H1 (cell line): ENCODE data around the gene ACBD4. TPM values are rescaled to one million over a fixed set of nuclear protein-coding genes. Genes with fewer than 3 reads are reported as not detected.

Experiments
- CTCF ChIA-PET: fragments of 300-600 bp; sonication (Branson Sonifier 250); formaldehyde crosslinking; loops from one replicate; lab custom pipeline; 2021; ENCODE audit not compliant: partially characterized antibody; lab: Charles Lee
- POLR2A ChIA-PET: fragments of 300-600 bp; sonication (Branson Sonifier 250); formaldehyde crosslinking; loops from one replicate; lab custom pipeline; 2021; ENCODE audit warnings: inconsistent platforms; ENCODE audit not compliant: partially characterized antibody; lab: Charles Lee
- DNase-seq, 2 experiments: peaks; one replicate each; pipeline versions ENCODE4 v3.0.0 to v3.0.0-alpha.2; 2010 to 2022; ENCODE audit warnings: low spot score in 2 of 2, low read depth in 1 of 2, mixed read lengths in 1 of 2
- FAIRE-seq: peaks from 2 replicates; lab custom pipeline; 2011; peaks lifted over from hg19 to GRCh38; lab: Jason Lieb, UNC
- H2AFZ ChIP-seq: 2 replicates; pipeline ENCODE4 v1.8.1; 2012; ENCODE audit warnings: low read length, inconsistent platforms
- H2AK5ac ChIP-seq: 2 replicates; pipeline ENCODE4 v1.6.1; 2013; ENCODE audit warnings: low read depth, low read length
- H2BK120ac ChIP-seq: replicated peaks from 2 replicates; pipeline ENCODE3; 2013; ENCODE audit warnings: low read depth, low read length, inconsistent platforms
- H2BK12ac ChIP-seq: 2 replicates; pipeline ENCODE4 v1.6.1; 2013; ENCODE audit warnings: low read depth, low read length
- H2BK15ac ChIP-seq: 2 replicates; pipeline ENCODE4 v1.6.1; 2013; ENCODE audit warnings: low read length
- H2BK20ac ChIP-seq: 2 replicates; pipeline ENCODE4 v1.6.1; 2013; ENCODE audit warnings: low read length
- H2BK5ac ChIP-seq: 2 replicates; pipeline ENCODE4 v1.6.1; 2013; ENCODE audit warnings: low read depth, low read length
- H3K14ac ChIP-seq: 2 replicates; pipeline ENCODE4 v1.6.1; 2013; ENCODE audit warnings: inconsistent platforms; ENCODE audit not compliant: insufficient read length
- H3K18ac ChIP-seq: 2 replicates; pipeline ENCODE4 v1.6.1; 2013; ENCODE audit warnings: low read length; ENCODE audit errors: extremely low read depth
- H3K23ac ChIP-seq: 2 replicates; pipeline ENCODE4 v1.6.1; 2013; ENCODE audit warnings: inconsistent platforms; ENCODE audit not compliant: insufficient read length
- H3K23me2 ChIP-seq: 2 replicates; pipeline ENCODE4 v1.6.1; 2013; ENCODE audit warnings: low read depth, low read length
- H3K27ac ChIP-seq: 2 replicates; pipeline ENCODE4 v1.6.1; 2011; ENCODE audit warnings: low read depth, low read length, inconsistent platforms
- H3K27me3 ChIP-seq, 4 experiments: replicated peaks in 1 of 4; 1 replicate in 1 of 4; 2 replicates in 3 of 4; pipeline versions ENCODE4 v1.6.1 to v1.8.1; 2011 to 2013; ENCODE audit warnings: low read length in 3 of 4, mild to moderate bottlenecking in 3 of 4, inconsistent platforms in 2 of 4, mixed read lengths in 2 of 4, moderate library complexity in 1 of 4; ENCODE audit not compliant: control insufficient read depth in 3 of 4, insufficient read depth in 3 of 4; ENCODE audit errors: extremely low read depth in 1 of 4
- H3K36me3 ChIP-seq, 4 experiments: 2 replicates each; pipeline versions ENCODE4 v1.6.1 to v1.8.1; 2011 to 2013; ENCODE audit warnings: mild to moderate bottlenecking in 4 of 4, low read length in 3 of 4, moderate library complexity in 2 of 4, control low read depth in 1 of 4, inconsistent platforms in 1 of 4; ENCODE audit not compliant: insufficient read depth in 4 of 4, control insufficient read depth in 2 of 4
- H3K4ac ChIP-seq: replicated peaks from 2 replicates; pipeline ENCODE3; 2013; ENCODE audit warnings: low read length, low read depth, mixed read lengths, inconsistent platforms; ENCODE audit not compliant: insufficient read length
- H3K4me1 ChIP-seq, 4 experiments: replicated peaks in 1 of 4; 1 replicate in 1 of 4; 2 replicates in 3 of 4; pipeline versions ENCODE4 v1.6.1 to v1.8.1; 2011 to 2013; ENCODE audit warnings: low read length in 3 of 4, inconsistent platforms in 2 of 4, mixed read lengths in 1 of 4; ENCODE audit not compliant: insufficient read depth in 4 of 4, control insufficient read depth in 3 of 4
- H3K4me2 ChIP-seq, 2 experiments: 2 replicates each; pipeline versions ENCODE4 v1.6.1 to v1.8.1; 2011 to 2013; ENCODE audit warnings: low read depth in 2 of 2, low read length in 2 of 2, control low read depth in 1 of 2, inconsistent platforms in 1 of 2, mild to moderate bottlenecking in 1 of 2; ENCODE audit not compliant: insufficient read depth in 1 of 2
- H3K4me3 ChIP-seq, 4 experiments: fragments of 200-600, 300-600 bp in 1 of 4; sonication (generic), shearing (Covaris generic), sonication (Bioruptor Twin) in 1 of 4; 2 replicates each; pipeline versions ENCODE4 v1.5.1 to v1.8.1; 2011 to 2016; ENCODE audit warnings: low read length in 4 of 4, low read depth in 3 of 4, control low read depth in 2 of 4, inconsistent platforms in 2 of 4, mild to moderate bottlenecking in 2 of 4, mixed read lengths in 1 of 4, moderate library complexity in 1 of 4; ENCODE audit not compliant: insufficient read depth in 2 of 4; ENCODE audit errors: extremely low read depth in 1 of 4
- H3K56ac ChIP-seq: replicated peaks from 2 replicates; pipeline ENCODE3; 2013; ENCODE audit warnings: low read depth, mild to moderate bottlenecking, mixed read lengths, low read length, inconsistent platforms; ENCODE audit not compliant: insufficient read length
- H3K79me1 ChIP-seq: 2 replicates; pipeline ENCODE4 v1.6.1; 2013; ENCODE audit warnings: low read depth, low read length, control low read depth
- H3K79me2 ChIP-seq, 2 experiments: 2 replicates each; pipeline versions ENCODE4 v1.6.1 to v1.8.1; 2012 to 2013; ENCODE audit warnings: low read length in 2 of 2, mild to moderate bottlenecking in 2 of 2, inconsistent platforms in 1 of 2; ENCODE audit not compliant: insufficient read depth in 2 of 2, control insufficient read depth in 1 of 2
- H3K9ac ChIP-seq, 4 experiments: replicated peaks in 1 of 4; 1 replicate in 1 of 4; 2 replicates in 3 of 4; pipeline versions ENCODE4 v1.6.1 to v1.8.1; 2011 to 2013; ENCODE audit warnings: low read depth in 3 of 4, low read length in 3 of 4, control low read depth in 2 of 4, mild to moderate bottlenecking in 2 of 4, moderate library complexity in 2 of 4, inconsistent platforms in 1 of 4; ENCODE audit errors: extremely low read depth in 1 of 4
- H3K9me3 ChIP-seq, 2 experiments: 2 replicates each; pipeline versions ENCODE4 v1.6.1 to v1.8.1; 2012 to 2013; ENCODE audit warnings: mild to moderate bottlenecking in 2 of 2, moderate library complexity in 2 of 2, control low read depth in 1 of 2, inconsistent platforms in 1 of 2, low read depth in 1 of 2, low read length in 1 of 2, mixed read lengths in 1 of 2; ENCODE audit not compliant: insufficient read depth in 2 of 2
- H4K20me1 ChIP-seq, 2 experiments: replicated peaks in 1 of 2; 2 replicates each; pipeline versions ENCODE3 to v1.8.1; 2011 to 2013; ENCODE audit warnings: inconsistent platforms in 2 of 2, low read length in 2 of 2, mild to moderate bottlenecking in 1 of 2; ENCODE audit not compliant: insufficient read depth in 2 of 2, control insufficient read depth in 1 of 2
- H4K5ac ChIP-seq: 2 replicates; pipeline ENCODE4 v1.6.1; 2013; ENCODE audit warnings: low read length, low read depth, mixed read lengths, inconsistent platforms; ENCODE audit not compliant: insufficient read length
- H4K8ac ChIP-seq: 2 replicates; pipeline ENCODE4 v1.8.0; 2013; ENCODE audit warnings: mild to moderate bottlenecking, moderate library complexity, low read length, inconsistent platforms; ENCODE audit not compliant: insufficient read depth; ENCODE audit errors: extremely low read depth
- H4K91ac ChIP-seq: replicated peaks from 2 replicates; pipeline ENCODE3; 2013; ENCODE audit warnings: low read length, mixed read lengths, inconsistent platforms; ENCODE audit not compliant: insufficient read length
- ATF3 ChIP-seq: IDR thresholded peaks from 2 replicates; pipeline ENCODE4 v1.6.1; 2011; ENCODE audit warnings: low read depth, mild to moderate bottlenecking, low read length; ENCODE audit not compliant: insufficient read depth
- NRF1 ChIP-seq: IDR thresholded peaks from 2 replicates; pipeline ENCODE4 v1.6.1; 2011; ENCODE audit warnings: mild to moderate bottlenecking, low read depth, low read length, improper control_type of control experiment
- TBP ChIP-seq: IDR thresholded peaks from 2 replicates; pipeline ENCODE4 v1.6.1; 2011; ENCODE audit warnings: low read depth, low read length, improper control_type of control experiment
- TCF12 ChIP-seq: IDR thresholded peaks from 2 replicates; pipeline ENCODE4 v1.6.1; 2011; ENCODE audit warnings: low read depth, mild to moderate bottlenecking, low read length
- WGBS, 2 experiments: shearing (Covaris generic) in 1 of 2; methylation state at CpG; one replicate each; pipeline versions ENCODE4 v1.1.6 to v1.1.7; 2013 to 2015; ENCODE audit warnings: low lambda C conversion rate in 2 of 2, mixed read lengths in 2 of 2, inconsistent platforms in 1 of 2, low coverage in 1 of 2, missing lambda C conversion rate in 1 of 2; ENCODE audit not compliant: insufficient replicate concordance in 2 of 2, insufficient coverage in 1 of 2, insufficient read length in 1 of 2; ENCODE audit errors: extremely low coverage in 1 of 2, missing lambda C conversion rate in 1 of 2; 5-methylcytosine and 5-hydroxymethylcytosine counted together
- polyA plus RNA-seq, 7 experiments: library from polyadenylated mRNA; depleted of rRNA in 3 of 7; stranded (reverse) in 5 of 7; unstranded in 2 of 7; fragments of >200 nt in 5 of 7; fragments of 200-250 nt in 2 of 7; gene quantifications; 1 replicate in 5 of 7; 2 replicates in 1 of 7; 4 replicates in 1 of 7; pipeline versions ENCODE4 v1.2.1 to v1.2.3, GENCODE V29; 2011 to 2013; ENCODE audit warnings: missing spikeins in 2 of 7, mixed read lengths in 2 of 7
- total RNA-seq: library from RNA; stranded (reverse); fragmentation: NEBNext Ultra II Directional; extraction: Animal tissue kit (Norgen Biotek cat#: 25700); gene quantifications from 2 replicates; pipeline ENCODE4 v1.2.1, GENCODE V29; 2021

ACBD4 gene
- total and polyA plus RNA-seq, 2 of the 8 experiments (the other 6 are each of a cell fraction or from before 2014, with no cell fraction given) = 7.3 to 10.7 TPM

- CTCF ChIA-PET = interaction anchor here (0.6 to 2.8 kb wide), 7 partner anchors 13 to 51 kb away, joined by 3 to 20 read pairs (median 5); no protein-coding TSS in a partner anchor
- no peak overlapping the region for H3K23ac ChIP-seq
- no peak overlapping the region for H2BK20ac ChIP-seq
- no peaks in the 10 kb centered on the region for H3K36me3 ChIP-seq
- H2AK5ac ChIP-seq = no peak overlapping the region
- no peak overlapping the region for H2AFZ ChIP-seq
- DNase-seq (no peak), FAIRE-seq (no peak)
- no peaks in the 10 kb centered on the region for H3K27me3 ChIP-seq
- H3K14ac ChIP-seq = no peak overlapping the region
- no peaks in the 10 kb centered on the region for H3K9me3 ChIP-seq
- H4K91ac ChIP-seq = no peak overlapping the region
- H4K5ac ChIP-seq = no peak overlapping the region
- no peaks in the 10 kb centered on the region for H3K23me2 ChIP-seq
- H3K9ac ChIP-seq = no peak overlapping the region
- POLR2A ChIA-PET = interaction anchor here (0.7 to 3.5 kb wide), 5 partner anchors 12 to 400 kb away, joined by 3 to 23 read pairs (median 7); partner anchors contain the start of genes HEXIM1 and HEXIM2
- H3K79me1 ChIP-seq = no peaks in the 10 kb centered on the region
- no peak overlapping the region for H3K27ac ChIP-seq
- WGBS, 2 experiments = 97% methylated on average over 5 of the region's 5 CpGs; no CpG with 5 or more reads in 1 of the 2 experiments
- no peaks in the 10 kb centered on the region for H4K20me1 ChIP-seq
- H3K56ac ChIP-seq = no peak overlapping the region
- H3K4me1 ChIP-seq = peaks cover 0 to 3% (median 0%) of the 10 kb centered on the region in 4 experiments; a peak in 2 of 7 replicates
- no peak overlapping the region for H3K4me3 ChIP-seq
- no peak overlapping the region for H3K18ac ChIP-seq
- no peak overlapping the region for H3K4me2 ChIP-seq
- no peak overlapping the region for H2BK120ac ChIP-seq
- H2BK12ac ChIP-seq = no peak overlapping the region
- H3K79me2 ChIP-seq = no peaks in the 10 kb centered on the region
- no peak for TF ChIP-seq NRF1
- no peak for TF ChIP-seq ATF3
- no peak for TF ChIP-seq TBP
- no peak for TF ChIP-seq TCF12
- no peak overlapping the region for H3K4ac ChIP-seq
- H4K8ac ChIP-seq = no peak overlapping the region
- H2BK5ac ChIP-seq = no peak overlapping the region
- H2BK15ac ChIP-seq = no peak overlapping the region
Measured at GRCh38 chr17:45184144-45184543, 48.7 kb downstream of the ACBD4 start.
